GM12864 (cell line): ENCODE results near the gene ARID3A.

Experiments
- DNase-seq: peaks from one replicate; pipeline ENCODE4 v3.0.0-alpha.2; 2011; ENCODE audit warnings: low read depth
- H3K4me3 ChIP-seq: 2 replicates; pipeline ENCODE4 v1.5.1; 2011; ENCODE audit warnings: mild to moderate bottlenecking, low read depth, low read length, control low read depth
- TF ChIP-seq, protein P1 (sequence below): IDR thresholded peaks from 2 replicates; pipeline ENCODE4 v1.5.1; 2011; ENCODE audit warnings: low read depth, mild to moderate bottlenecking, moderate library complexity, low read length, control low read depth, inconsistent platforms; ENCODE audit errors: missing control alignments

Gene ARID3A

GRCh38 chr19:952049-952679 is 26.3 kb downstream of the ARID3A start:
- TF ChIP-seq, protein P1, sequence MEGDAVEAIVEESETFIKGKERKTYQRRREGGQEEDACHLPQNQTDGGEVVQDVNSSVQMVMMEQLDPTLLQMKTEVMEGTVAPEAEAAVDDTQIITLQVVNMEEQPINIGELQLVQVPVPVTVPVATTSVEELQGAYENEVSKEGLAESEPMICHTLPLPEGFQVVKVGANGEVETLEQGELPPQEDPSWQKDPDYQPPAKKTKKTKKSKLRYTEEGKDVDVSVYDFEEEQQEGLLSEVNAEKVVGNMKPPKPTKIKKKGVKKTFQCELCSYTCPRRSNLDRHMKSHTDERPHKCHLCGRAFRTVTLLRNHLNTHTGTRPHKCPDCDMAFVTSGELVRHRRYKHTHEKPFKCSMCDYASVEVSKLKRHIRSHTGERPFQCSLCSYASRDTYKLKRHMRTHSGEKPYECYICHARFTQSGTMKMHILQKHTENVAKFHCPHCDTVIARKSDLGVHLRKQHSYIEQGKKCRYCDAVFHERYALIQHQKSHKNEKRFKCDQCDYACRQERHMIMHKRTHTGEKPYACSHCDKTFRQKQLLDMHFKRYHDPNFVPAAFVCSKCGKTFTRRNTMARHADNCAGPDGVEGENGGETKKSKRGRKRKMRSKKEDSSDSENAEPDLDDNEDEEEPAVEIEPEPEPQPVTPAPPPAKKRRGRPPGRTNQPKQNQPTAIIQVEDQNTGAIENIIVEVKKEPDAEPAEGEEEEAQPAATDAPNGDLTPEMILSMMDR, result no peak
- DNase-seq, result no peak
- peak overlapping the region; percentile 55 for H3K4me3 ChIP-seq

- TF ChIP-seq, protein P1, result no peak
- DNase-seq, result no peak
- peak overlapping the region; percentile 55 for H3K4me3 ChIP-seq
Measured at GRCh38 chr19:952680-953444, 27.0 kb downstream of the ARID3A start.

DNA sequence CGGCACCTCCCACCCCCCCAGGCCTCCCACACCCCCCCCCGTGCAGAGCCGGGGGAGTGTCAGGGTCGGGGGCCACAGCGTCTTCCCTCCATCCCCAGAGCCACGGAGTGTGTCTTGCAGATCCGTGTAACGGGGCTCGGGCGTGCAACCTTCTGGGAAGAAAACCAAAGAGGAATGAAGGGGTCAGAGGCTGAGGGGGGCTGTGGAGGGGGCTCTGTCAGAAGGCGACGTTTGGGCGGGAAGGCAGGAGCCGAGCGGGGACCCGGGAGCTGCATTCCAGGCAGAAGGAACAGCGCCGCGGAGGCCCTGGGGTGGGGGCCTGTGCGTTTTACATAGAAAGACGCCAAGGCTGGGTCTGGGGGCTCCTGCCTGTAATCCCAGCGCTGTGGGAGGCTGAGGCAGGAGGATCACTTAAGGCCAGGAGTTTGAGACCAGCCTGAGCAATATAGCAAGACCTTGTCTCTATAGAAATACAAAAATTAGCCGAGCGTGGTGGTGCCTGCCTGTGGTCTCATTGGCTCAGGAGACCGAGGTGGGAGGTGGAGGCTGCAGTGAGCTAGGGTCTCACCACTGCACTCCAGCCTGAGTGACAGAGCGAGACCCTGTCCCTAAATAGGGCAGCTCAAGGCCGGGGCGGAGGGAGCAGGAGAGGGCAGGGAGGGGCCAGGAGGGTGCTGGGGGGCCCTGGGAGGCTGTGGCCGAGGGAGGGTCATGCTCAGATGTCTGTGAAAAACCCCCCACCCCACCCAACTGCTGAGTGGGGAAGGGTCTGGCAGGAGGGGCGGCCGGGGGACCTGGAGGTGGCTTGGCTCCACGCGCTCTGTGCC is 27.8 kb downstream of the ARID3A start:
- peak overlapping the region; percentile 55; the same call in 1 of the 2 replicates for H3K4me3 ChIP-seq
- TF ChIP-seq, protein P1, result no peak
- DNase-seq, result no peak

DNA sequence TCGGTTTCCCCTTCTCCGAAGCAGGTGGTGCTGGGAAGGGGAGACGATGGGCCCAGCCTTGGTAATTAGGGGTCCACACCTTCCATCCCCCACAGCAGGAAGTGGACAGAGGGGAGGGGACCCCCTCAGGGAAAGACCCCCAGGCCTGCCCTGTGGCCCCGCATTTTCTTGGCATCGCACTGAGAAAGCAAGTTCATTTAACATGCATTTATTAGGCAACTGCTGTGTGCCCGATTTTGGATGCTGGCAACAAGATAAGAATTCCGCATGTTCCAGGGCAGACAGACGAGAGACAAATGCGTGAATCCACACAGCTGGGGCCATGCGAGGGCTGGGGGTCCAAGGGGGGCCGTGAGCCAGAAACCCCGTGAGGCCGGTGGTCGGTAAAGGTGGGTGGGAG is 28.4 kb downstream of the ARID3A start:
- DNase-seq, result no peak
- TF ChIP-seq, protein P1, result no peak
- H3K4me3 ChIP-seq, result peak overlapping the region; percentile 23; the same call in 1 of the 2 replicates

GRCh38 chr19:954672-955494 is 29.0 kb downstream of the ARID3A start:
- peak overlapping the region; percentile 23; the same call in 1 of the 2 replicates for H3K4me3 ChIP-seq
- TF ChIP-seq, protein P1, result no peak
- peak; percentile 71 for DNase-seq

- TF ChIP-seq, protein P1, result no peak
- no peak for DNase-seq
- no peak overlapping the region for H3K4me3 ChIP-seq
Measured at GRCh38 chr19:955803-956765, 30.2 kb downstream of the ARID3A start.
